Dedifferentiated amniotic fluid mesenchymal stem cell (primary cell): ENCODE data around the gene LRBA.

ENCODE experiments used
- DNase-seq: peaks from one replicate; pipeline ENCODE4 v3.0.0-alpha.2; 2016; ENCODE audit errors: extremely low spot score

The LRBA gene

DNA sequence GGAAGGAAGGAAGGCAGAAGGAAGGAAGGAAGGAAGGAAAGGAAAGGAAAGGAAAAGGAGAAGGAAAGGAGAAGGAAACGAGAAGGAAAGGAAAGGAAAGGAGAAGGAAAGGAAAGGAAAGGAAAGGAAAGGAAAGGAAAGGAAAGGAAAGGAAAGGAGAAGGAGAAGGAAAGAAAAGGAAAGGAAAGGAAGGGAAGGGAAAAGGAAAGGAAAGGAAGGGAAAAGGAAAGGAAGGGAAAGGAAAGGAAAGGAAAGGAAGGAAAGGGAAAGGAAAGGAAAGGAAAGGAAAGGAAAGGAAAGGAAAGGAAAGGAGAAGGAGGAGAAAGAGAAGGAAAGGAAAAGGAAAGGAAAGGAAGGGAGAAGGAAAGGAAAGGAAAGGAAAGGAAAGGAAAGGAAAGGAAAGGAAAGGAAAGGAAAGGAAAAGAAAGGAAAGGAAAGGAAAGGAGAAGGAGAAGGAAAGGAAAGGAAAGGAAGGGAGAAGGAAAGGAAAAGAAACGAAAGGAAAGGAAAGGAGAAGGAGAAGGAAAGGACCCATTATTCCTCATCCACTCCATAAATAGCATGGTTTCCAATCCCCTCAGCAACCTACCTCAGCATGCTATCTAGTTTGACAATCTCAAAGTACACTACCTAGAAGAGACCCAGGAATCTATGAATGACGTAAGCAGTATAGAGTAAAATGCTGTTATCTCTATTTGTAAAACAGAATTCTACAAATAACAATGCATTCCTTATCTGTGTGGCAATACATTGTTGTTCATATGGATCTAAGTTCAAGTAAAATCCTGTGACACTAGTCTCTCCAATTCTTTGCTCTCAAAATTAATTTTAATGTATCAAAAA lies 209.7 kb downstream of the LRBA start:
- no peak for DNase-seq

GRCh38 chr4:150801833-150802232 lies 213.3 kb downstream of the LRBA start:
- no peak for DNase-seq

DNA sequence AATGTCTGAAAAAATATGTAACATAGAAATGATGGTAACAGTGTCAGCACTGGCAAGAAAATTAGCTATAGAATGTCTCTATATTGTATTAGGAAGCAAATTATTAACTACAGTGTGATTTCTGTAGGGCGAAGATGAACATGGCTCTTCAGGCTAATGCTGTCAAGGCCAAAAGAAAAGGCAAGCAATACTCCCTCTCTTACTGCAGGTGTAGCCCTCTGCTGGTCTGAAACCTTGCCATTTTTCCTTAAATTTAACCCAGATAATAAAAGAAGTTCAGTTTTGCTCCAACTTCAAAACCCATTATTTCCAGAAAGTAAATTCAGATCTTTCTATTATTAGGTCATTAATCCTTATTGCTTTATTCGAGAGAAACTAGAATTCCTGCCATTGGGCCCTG lies 215.9 kb downstream of the LRBA start:
- DNase-seq = no peak

- DNase-seq = no peak
Observed at GRCh38 chr4:150794706-150795105, 220.4 kb downstream of the LRBA start.

DNA sequence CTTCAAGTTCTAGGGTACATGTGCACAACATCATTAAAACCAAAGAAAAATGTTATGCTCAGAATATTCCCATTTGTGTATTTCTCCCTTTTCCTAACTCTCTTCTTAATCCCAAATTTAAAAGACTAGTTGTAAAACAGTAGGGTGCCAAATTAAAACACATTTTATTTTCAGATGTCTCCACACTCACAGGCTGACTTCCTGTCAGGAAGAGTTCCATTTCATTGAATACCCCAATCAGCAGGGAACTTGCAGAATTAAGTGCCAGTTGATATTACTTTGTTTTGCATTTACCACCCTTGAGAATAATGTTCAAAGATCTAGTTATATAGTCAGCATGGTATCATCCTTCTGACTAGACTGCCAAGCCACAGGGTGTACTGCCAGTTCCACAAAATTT lies 225.2 kb downstream of the LRBA start:
- no peak for DNase-seq

DNA sequence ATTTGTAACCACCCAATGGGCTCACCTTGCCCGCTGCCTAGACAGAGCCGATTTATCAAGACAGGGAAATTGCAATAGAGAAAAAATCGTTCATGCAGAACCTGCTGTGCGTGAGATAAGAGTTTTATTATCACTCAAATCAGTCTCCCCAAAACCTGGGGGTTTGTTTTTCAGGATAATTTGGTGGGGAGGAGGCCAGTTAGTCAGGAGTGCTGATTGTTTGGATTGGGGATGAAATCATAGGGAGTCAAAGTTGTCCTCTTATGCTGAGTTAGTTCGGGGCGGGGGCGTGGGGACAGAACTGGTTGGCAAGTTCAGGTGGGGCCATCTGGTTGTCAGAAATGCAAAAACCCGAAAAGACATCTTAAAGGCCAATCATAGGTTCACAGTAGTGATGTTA lies 230.1 kb downstream of the LRBA start:
- no peak for DNase-seq

GRCh38 chr4:150784305-150784704 lies 230.8 kb downstream of the LRBA start:
- no peak for DNase-seq

DNA sequence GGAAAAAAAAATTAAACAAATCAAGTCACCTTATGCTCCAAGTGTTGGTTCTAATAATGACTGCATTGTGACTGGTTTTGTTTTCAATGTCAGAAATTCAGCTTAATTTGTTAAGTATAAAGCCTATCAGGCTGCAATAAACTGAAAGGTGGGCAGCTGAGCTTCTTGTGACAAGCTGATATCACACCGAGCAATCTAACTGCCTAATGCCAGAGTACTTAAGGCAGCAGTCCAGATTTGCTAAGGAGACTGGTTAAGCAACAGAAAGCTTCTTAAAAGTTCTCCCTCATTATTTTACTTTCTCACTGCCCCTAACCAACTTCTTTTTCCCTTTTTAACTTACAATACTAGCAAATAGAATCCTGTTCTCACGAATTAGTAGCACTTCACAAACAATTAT lies 232.2 kb downstream of the LRBA start:
- DNase-seq = no peak

GRCh38 chr4:150782311-150782710 lies 232.8 kb downstream of the LRBA start:
- no peak for DNase-seq

DNA sequence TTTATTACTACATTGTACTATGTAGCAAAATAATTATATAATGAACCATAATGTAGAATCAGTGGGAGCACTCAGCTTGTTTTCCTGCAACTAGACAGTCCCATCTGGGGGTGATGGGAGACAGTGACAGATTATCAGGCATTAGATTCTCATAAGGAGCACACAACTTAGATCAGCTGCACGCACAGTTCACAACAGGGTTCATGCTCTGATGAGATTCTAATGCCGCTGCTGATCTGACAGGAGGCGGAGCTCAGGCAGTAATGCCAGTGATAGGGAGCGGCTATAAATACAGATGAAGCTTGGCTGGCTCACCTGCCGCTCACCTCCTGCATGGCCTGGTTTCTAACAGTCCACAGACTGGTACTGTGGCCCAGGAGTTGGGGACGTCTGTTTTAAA lies 233.9 kb downstream of the LRBA start:
- no peak for DNase-seq

DNA sequence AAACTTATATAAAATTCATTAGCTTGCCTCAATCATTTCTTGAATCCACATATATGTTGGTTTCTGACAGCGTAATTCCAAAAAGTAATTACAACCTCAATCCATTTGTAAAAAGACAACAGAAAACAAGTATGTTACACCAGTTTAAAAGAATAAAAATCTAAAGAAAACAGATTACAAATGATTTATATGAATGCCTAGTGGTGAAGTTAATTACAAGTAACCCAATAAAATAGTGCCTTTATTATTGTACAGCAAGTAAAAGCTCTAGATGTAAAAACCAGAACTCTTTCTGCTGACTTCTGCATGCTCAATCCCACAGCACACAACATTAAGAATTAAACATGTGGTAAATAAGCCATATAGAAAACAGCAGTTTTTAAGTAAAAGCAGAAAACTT lies 235.4 kb downstream of the LRBA start:
- no peak for DNase-seq

DNA sequence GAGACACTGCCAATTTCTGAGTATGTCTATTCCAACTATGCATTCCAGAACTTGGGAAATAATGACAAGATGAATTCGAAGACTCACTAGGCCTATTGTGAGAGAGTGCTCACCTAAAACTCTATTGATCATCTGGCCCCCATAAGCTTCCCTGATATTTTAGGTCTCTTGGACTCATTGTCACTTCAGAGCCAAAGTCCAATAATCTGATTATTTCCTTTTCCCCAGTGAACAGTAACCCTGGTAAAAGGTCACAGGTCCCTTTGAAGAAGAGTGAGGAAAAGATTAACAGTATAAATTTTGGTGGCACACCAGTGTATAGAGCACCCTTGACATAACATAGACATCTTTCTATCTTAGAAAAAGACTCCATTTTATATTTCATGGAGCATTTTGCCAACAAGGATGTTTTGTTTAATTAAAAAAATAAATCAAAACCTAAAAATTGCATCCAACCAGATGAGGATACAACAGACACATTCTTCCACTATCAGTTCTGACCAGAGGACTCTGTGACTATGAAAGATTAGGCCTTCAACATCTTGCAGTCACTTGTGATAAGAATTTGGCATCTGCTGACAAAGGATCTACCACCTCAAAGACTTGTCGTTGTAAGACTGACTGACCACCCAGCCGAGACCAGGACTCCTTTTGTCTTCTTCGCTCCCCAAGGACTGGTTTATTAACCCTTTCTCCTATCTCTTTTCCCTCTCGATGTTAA lies 241.2 kb downstream of the LRBA start:
- no peak for DNase-seq

- DNase-seq = no peak
Observed at GRCh38 chr4:150773032-150773431, 242.1 kb downstream of the LRBA start.

- no peak for DNase-seq
Observed at GRCh38 chr4:150771382-150771781, 243.7 kb downstream of the LRBA start.

GRCh38 chr4:150769845-150770244 lies 245.2 kb downstream of the LRBA start:
- DNase-seq = no peak

GRCh38 chr4:150769248-150769647 lies 245.8 kb downstream of the LRBA start:
- no peak for DNase-seq

GRCh38 chr4:150768497-150768896 lies 246.6 kb downstream of the LRBA start:
- DNase-seq = no peak

- DNase-seq = no peak
Observed at GRCh38 chr4:150765216-150765615, 249.9 kb downstream of the LRBA start.

DNA sequence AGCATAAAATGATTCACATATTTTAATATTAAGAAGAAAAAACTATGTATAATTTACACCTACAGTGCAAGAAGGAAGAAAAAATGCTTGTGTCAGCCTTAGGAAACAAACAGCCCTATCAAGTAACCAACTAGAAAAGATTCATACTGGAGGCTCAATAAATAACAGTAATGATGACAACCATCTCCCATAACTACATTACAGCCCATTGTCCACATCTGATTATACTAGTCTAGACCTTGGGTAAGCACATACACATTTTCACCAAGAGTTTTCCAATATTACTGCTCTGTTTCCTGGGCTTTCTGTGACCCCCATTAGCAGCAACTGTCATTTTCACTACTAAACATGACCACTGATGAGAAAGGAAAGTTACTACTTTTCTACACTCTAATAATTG lies 263.4 kb downstream of the LRBA start:
- DNase-seq = no peak

DNA sequence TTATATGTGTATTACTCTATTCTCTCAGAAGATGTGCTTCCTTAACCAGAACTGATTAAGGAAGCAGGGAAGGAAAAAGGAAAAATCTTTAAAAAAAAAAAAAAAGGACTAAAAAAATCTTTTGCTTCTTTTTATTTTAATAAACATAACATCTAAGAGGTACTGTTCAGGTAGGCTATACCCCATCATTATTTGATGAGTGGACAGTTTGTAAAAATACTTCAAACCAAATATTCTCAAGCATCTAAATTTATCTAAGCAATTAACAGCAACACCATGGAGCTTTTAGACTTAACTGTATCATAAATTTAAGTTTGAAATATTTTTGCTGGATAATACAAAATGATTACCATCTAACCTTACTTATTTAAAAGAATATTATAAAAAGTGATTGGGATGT lies 264.3 kb downstream of the LRBA start:
- no peak for DNase-seq

GRCh38 chr4:150746156-150746555 lies 268.9 kb downstream of the LRBA start:
- DNase-seq = peak; percentile 19

DNA sequence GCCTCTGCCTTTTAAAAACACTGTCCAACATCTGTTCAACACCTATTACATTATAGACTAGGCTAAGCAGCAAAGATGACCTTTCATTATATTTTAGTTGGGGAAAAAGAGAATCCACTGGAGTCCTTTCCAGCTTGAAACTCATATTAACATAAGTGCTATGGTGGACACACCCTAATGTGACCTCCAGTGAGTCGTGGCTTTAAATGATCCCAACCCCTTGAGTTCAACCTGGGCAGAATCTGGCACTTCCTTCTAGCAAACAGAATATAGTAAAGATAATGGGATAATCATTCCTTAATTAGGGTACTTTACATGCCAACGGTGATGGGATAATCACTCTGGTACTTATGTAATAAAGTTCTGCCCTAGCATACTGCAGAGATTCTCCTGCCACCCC lies 270.5 kb downstream of the LRBA start:
- DNase-seq = no peak

GRCh38 chr4:150743564-150744342 lies 271.3 kb downstream of the LRBA start:
- DNase-seq = no peak
